GM23338 (cell line): ENCODE measurements around the gene SNAPC2.

Source experiments
- EZH2 ChIP-seq: fragments of 200-600 bp; sonication (generic); IDR thresholded peaks from one replicate; pipeline ENCODE4 v1.8.0; 2017; ENCODE audit warnings: antibody characterized with exemption, mild to moderate bottlenecking, low read depth; ENCODE audit not compliant: unreplicated experiment
- POLR2AphosphoS5 ChIP-seq: IDR thresholded peaks from 2 replicates; pipeline ENCODE4 v1.6.1; 2016; ENCODE audit warnings: antibody characterized with exemption, low read depth
- ZNF114 ChIP-seq: fragments of 250-450 bp; sonication (Bioruptor Pico); IDR thresholded peaks from 2 replicates; pipeline ENCODE4 v1.5.0; 2020; ENCODE audit warnings: mild to moderate bottlenecking, moderate library complexity
- TF ChIP-seq, protein P1 (sequence below), 2 experiments: fragments of 200-600 bp in 1 of 2; sonication (generic) in 1 of 2; conservative IDR thresholded peaks; 2 replicates each; pipeline versions ENCODE4 v1.5.1 to v1.6.1; 2016 to 2017; ENCODE audit warnings: antibody characterized with exemption in 2 of 2, low read depth in 2 of 2, mild to moderate bottlenecking in 2 of 2, moderate library complexity in 1 of 2

DNA sequence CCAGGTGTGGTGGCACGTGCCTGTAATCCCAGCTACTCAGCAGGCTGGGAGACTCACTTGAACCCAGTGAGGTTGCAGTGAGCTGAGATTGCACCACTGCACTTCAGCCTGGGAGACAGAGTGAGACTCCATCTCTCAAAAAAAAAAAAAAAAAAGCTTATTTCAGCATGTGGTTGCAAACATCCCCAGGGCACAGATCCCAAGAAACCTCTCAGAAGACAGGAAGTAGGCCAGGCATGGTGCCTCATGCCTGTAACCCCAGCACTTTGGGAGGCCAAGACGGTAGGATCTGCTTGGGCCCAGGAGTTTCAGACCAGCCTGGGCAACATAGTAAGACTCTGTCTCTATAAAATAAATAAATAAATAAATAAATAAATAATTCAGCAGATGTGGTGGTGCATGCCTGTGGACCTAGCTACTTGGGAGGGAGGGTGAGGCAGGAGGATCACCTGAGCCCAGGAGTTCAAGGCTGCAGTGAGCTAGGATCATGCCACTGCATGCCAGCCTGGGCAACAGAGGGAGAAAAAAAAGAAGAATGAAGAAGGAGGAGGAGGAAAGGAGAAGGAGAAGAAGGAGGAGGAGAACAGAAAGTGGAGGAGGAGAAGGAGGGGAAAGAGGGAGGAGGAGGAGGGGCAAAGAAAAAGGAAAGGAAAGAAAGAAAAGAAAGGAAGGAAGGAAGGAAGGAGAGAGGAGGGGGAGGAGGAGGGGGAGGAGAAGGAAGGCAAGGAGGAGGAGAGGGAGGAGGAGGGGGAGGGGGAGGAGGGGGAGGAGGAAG lies 36.2 kb upstream of the SNAPC2 start:
- TF ChIP-seq, protein P1, sequence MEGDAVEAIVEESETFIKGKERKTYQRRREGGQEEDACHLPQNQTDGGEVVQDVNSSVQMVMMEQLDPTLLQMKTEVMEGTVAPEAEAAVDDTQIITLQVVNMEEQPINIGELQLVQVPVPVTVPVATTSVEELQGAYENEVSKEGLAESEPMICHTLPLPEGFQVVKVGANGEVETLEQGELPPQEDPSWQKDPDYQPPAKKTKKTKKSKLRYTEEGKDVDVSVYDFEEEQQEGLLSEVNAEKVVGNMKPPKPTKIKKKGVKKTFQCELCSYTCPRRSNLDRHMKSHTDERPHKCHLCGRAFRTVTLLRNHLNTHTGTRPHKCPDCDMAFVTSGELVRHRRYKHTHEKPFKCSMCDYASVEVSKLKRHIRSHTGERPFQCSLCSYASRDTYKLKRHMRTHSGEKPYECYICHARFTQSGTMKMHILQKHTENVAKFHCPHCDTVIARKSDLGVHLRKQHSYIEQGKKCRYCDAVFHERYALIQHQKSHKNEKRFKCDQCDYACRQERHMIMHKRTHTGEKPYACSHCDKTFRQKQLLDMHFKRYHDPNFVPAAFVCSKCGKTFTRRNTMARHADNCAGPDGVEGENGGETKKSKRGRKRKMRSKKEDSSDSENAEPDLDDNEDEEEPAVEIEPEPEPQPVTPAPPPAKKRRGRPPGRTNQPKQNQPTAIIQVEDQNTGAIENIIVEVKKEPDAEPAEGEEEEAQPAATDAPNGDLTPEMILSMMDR (conservative IDR thresholded peaks at IDR 0.05; ENCODE audit: low read depth in 2 of 2), result no peak
- no peak for TF ChIP-seq ZNF114 (CRISPR knock-in tag)
- no peak for TF ChIP-seq EZH2
- TF ChIP-seq POLR2AphosphoS5, result no peak
